ENCODE results near the gene ANTXR1. TPM values are rescaled to one million over a fixed set of nuclear protein-coding genes. Genes with fewer than 3 reads are reported as not detected.

ANTXR1 gene
- total RNA-seq, 4 donors from 2014 or later: 7.1 to 101 (median 15.8) TPM

DNA sequence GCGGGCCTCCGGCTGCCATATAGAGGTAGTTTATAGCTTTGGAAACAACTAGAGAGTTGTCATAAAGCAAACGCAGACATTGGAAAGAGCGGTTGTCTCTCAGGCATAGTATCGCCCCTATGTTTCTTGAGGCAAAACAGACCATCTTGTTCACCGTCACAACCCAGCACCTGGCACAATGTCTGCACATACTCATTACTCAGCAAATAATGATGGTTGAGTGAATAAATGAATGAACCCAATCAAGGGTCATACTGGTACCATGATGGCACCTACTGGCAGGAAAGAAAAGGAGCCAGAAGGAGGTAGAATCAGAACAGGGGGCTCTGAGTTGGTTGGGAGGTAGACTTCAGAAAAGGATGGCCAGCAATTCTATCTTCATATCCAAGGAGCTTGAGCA is 118.5 kb downstream of the ANTXR1 start:
- intact Hi-C loops (cut with DNase I; ENCODE audit: low total_unique reads) (no loop called here), in situ Hi-C loops (cut with MboI; ENCODE audit: low pct_ligation_motif_present in 1 of 4, low pct_unique_long_range_greater_than_20kb in 1 of 4, low sequenced_read_pairs in 3 of 4) (no loop called here)
- Histone ChIP-seq H3K4me3 (no peak overlapping the region), H3K36me3 (no peaks in the 10 kb centered on the region), H3K27ac (no peak overlapping the region), H3K9me3 (no peaks in the 10 kb centered on the region), H3K27me3 (no peaks in the 10 kb centered on the region), H3K4me1 (no peaks in the 10 kb centered on the region)
- no peak for DNase-seq
- TF ChIP-seq, protein P1, sequence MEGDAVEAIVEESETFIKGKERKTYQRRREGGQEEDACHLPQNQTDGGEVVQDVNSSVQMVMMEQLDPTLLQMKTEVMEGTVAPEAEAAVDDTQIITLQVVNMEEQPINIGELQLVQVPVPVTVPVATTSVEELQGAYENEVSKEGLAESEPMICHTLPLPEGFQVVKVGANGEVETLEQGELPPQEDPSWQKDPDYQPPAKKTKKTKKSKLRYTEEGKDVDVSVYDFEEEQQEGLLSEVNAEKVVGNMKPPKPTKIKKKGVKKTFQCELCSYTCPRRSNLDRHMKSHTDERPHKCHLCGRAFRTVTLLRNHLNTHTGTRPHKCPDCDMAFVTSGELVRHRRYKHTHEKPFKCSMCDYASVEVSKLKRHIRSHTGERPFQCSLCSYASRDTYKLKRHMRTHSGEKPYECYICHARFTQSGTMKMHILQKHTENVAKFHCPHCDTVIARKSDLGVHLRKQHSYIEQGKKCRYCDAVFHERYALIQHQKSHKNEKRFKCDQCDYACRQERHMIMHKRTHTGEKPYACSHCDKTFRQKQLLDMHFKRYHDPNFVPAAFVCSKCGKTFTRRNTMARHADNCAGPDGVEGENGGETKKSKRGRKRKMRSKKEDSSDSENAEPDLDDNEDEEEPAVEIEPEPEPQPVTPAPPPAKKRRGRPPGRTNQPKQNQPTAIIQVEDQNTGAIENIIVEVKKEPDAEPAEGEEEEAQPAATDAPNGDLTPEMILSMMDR (IDR thresholded peaks at IDR 0.05): no peak
- no peak for TF ChIP-seq POLR2A (IDR thresholded peaks at IDR 0.05)
- TF ChIP-seq POLR2AphosphoS5 (IDR thresholded peaks at IDR 0.05): no peak
- TF ChIP-seq EP300 (IDR thresholded peaks at IDR 0.05; ENCODE audit: low read depth): no peak
- 94% methylated on average over 5 to 6 of the region's 6 CpGs for WGBS, 2 donors (ENCODE audit: low coverage in 1 of 2)

DNA sequence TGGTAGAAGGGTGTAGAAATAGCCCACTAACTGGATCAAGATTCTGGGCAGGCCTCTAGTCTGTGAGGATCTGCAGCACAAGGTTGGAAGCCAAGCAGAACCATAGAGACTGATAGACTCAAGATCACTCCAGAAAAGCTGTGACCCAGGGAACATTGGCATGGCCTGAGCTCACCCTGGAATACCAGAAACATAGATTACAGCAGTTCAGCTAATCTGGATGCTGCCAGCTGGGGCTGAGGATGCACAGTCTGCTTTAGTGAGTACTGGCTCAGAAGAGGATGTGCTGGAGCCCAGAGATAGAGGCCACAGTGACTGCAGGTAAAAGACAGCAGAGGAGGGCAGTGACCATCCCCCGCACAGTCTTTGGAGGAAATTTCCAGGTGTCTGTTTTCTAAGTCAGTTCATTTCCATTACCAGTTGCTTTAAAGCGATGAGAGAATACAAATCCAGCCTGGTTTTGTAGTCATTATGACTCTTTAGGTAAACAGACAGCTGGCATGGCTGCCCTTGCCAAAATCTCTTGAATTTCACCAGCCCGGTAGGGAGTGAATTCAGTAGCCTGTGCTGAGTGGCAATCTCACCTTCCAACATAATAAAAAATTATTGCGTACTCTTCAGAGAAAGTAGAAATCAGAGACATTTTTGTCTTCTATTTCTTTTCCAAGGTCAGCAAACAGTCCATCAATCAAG is 119.2 kb downstream of the ANTXR1 start:
- Histone ChIP-seq H3K4me1 (no peaks in the 10 kb centered on the region), H3K27ac (no peak overlapping the region), H3K4me3 (no peak overlapping the region), H3K36me3 (no peaks in the 10 kb centered on the region), H3K9me3 (no peaks in the 10 kb centered on the region), H3K27me3 (no peaks in the 10 kb centered on the region)
- no peak for DNase-seq
- intact Hi-C loops (cut with DNase I; ENCODE audit: low total_unique reads): no loop called here
- WGBS, 2 donors (ENCODE audit: low coverage in 1 of 2): 76 to 78% methylated on average over 4 of the region's 4 CpGs
- TF ChIP-seq EP300 (IDR thresholded peaks at IDR 0.05; ENCODE audit: low read depth) (no peak), POLR2A (IDR thresholded peaks at IDR 0.05) (no peak), POLR2AphosphoS5 (IDR thresholded peaks at IDR 0.05) (no peak)
- TF ChIP-seq, protein P1 (IDR thresholded peaks at IDR 0.05): no peak
- in situ Hi-C loops (cut with MboI; ENCODE audit: low pct_ligation_motif_present in 1 of 4, low pct_unique_long_range_greater_than_20kb in 1 of 4, low sequenced_read_pairs in 3 of 4): no loop called here

DNA sequence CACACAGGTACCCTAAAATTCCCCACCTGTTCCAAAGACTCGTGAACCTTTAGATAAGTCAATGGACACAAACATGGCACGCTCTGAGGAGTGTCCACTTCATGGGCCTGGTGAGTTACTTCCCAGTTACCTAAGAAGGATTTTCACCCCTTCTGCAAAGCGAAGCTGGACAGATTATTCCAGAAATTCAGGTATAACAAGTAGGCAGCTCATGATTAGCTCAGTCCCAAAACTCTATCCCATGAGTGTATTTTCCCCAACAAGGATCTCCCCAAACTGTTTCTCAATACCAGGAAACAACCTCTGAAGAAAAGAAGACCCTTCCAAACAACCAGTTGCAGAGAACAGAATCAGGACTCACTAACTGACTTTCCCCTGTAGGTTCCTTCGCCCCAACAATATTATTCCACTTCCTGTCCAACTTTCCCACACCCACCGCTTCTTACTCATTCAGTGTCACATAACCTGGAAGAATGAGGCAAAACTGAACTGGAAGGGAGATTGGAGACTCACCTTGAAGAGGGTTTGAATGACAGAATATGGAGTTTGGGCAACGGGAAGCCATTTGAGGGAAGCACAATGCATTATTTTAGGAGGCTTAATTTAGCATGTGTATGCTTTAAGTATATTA is 120.1 kb downstream of the ANTXR1 start:
- no peak for TF ChIP-seq EP300 (IDR thresholded peaks at IDR 0.05; ENCODE audit: low read depth)
- TF ChIP-seq, protein P1 (IDR thresholded peaks at IDR 0.05): no peak
- TF ChIP-seq POLR2AphosphoS5 (IDR thresholded peaks at IDR 0.05): no peak
- no peak for TF ChIP-seq POLR2A (IDR thresholded peaks at IDR 0.05)
- Histone ChIP-seq H3K36me3 (no peaks in the 10 kb centered on the region), H3K9me3 (no peaks in the 10 kb centered on the region), H3K4me1 (peaks cover 1 to 8% (median 4%) of the 10 kb centered on the region in 4 donors), H3K27ac (no peak overlapping the region), H3K4me3 (no peak overlapping the region), H3K27me3 (no peaks in the 10 kb centered on the region)
- in situ Hi-C loops (cut with MboI; ENCODE audit: low pct_ligation_motif_present in 1 of 4, low pct_unique_long_range_greater_than_20kb in 1 of 4, low sequenced_read_pairs in 3 of 4) (no loop called here), intact Hi-C loops (cut with DNase I; ENCODE audit: low total_unique reads) (no loop called here)
- 74 to 87% methylated on average over 5 to 6 of the region's 6 CpGs for WGBS, 2 donors (ENCODE audit: low coverage in 1 of 2)
- no peak for DNase-seq

DNA sequence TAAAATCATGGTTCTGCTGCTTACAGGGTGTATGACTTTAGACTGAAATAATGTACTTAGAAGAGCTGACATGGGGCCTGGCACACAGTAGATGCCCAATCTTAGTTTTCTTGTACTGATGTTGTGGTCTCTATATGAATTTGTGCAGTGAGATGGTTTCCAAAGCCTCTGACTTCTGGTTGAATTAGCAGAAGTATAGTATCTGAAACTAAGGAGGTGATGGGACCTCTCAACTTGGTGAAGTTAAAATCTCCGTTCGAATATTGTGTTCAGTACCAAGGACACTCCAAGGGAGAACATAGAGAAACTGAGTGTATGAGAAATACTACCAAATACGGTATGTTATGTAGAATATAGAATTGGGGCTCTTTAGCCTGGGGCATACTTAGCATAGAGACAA is 120.9 kb downstream of the ANTXR1 start:
- DNase-seq: no peak
- H3K27ac ChIP-seq: no peak overlapping the region
- in situ Hi-C loops (cut with MboI; ENCODE audit: low pct_ligation_motif_present in 1 of 4, low pct_unique_long_range_greater_than_20kb in 1 of 4, low sequenced_read_pairs in 3 of 4) (no loop called here), intact Hi-C loops (cut with DNase I; ENCODE audit: low total_unique reads) (no loop called here)
- no peaks in the 10 kb centered on the region for H3K36me3 ChIP-seq
- peaks cover 3 to 16% (median 12%) of the 10 kb centered on the region in 4 donors for H3K4me1 ChIP-seq
- no peak overlapping the region for H3K4me3 ChIP-seq
- TF ChIP-seq POLR2AphosphoS5 (IDR thresholded peaks at IDR 0.05): no peak
- no peak for TF ChIP-seq EP300 (IDR thresholded peaks at IDR 0.05; ENCODE audit: low read depth)
- TF ChIP-seq POLR2A (IDR thresholded peaks at IDR 0.05): no peak
- TF ChIP-seq, protein P1 (IDR thresholded peaks at IDR 0.05): no peak
- no peaks in the 10 kb centered on the region for H3K9me3 ChIP-seq
- H3K27me3 ChIP-seq: no peaks in the 10 kb centered on the region
- 90 to 94% methylated on average over 3 of the region's 3 CpGs for WGBS, 2 donors (ENCODE audit: low coverage in 1 of 2)
